KBM-7 (cell line): Measurements from ENCODE around the gene KDM5B.
A peak's percentile ranks its signal among the peaks of the same experiment; 100 is the strongest.
"Not testable (repeated sequence)": the region's sequence is repeated elsewhere in the genome, so short reads cannot be mapped to it uniquely, and the experiment has no call there.

Experiments
- DNase-seq: peaks from one replicate; pipeline ENCODE4 v3.0.0-alpha.2; 2015
- in situ Hi-C: fragments of 300-500 bp; cut with MboI; formaldehyde crosslinking; loops from 2 replicates; pipeline ENCODE4 v1.14.3; 2020; ENCODE audit warnings: low sequenced_read_pairs, low pct_unique_long_range_greater_than_20kb, mixed read lengths

The KDM5B gene

GRCh38 chr1:202807926-202808757, at the start of gene KDM5B:
Gene KDM5B (minus strand): TSS chr1:202808421. CDS start chr1:202808305, 116 bp downstream.
- in situ Hi-C loops = no loop called here

GRCh38 chr1:202857136-202857610, 49.0 kb upstream of the KDM5B start:
- in situ Hi-C loops = no loop called here

More at GRCh38 chr1:202807926-202808757, at the start of gene KDM5B:
- DNase-seq = peak; percentile 61

GRCh38 chr1:202856014-202856413, 47.8 kb upstream of the KDM5B start:
- in situ Hi-C loops = no loop called here
- no peak for DNase-seq

More at GRCh38 chr1:202857136-202857610, 49.0 kb upstream of the KDM5B start:
- no peak for DNase-seq

- DNase-seq = no peak
- in situ Hi-C loops = no loop called here
These were observed 46.6 kb upstream of the KDM5B start for GRCh38 chr1:202854787-202855186.

GRCh38 chr1:202852163-202852904, 44.1 kb upstream of the KDM5B start:
- peak; percentile 74 for DNase-seq
- in situ Hi-C loops = no loop called here

GRCh38 chr1:202850593-202851362, 42.6 kb upstream of the KDM5B start:
- in situ Hi-C loops = no loop called here
- DNase-seq = no peak

- in situ Hi-C loops = no loop called here
- DNase-seq = no peak
These were observed 39.9 kb upstream of the KDM5B start for GRCh38 chr1:202848191-202848542.

GRCh38 chr1:202844935-202845334, 36.7 kb upstream of the KDM5B start:
- DNase-seq = no peak
- in situ Hi-C loops = no loop called here

GRCh38 chr1:202844259-202844658, 36.0 kb upstream of the KDM5B start:
- in situ Hi-C loops = no loop called here
- DNase-seq = no peak

GRCh38 chr1:202843081-202843480, 34.9 kb upstream of the KDM5B start:
- in situ Hi-C loops = no loop called here
- no peak for DNase-seq

- in situ Hi-C loops = no loop called here
These were observed 29.6 kb upstream of the KDM5B start for GRCh38 chr1:202837746-202838262.

GRCh38 chr1:202836623-202837403, 28.6 kb upstream of the KDM5B start:
- peak; percentile 30 for DNase-seq
- in situ Hi-C loops = no loop called here

More at GRCh38 chr1:202837746-202838262, 29.6 kb upstream of the KDM5B start:
- no peak for DNase-seq

GRCh38 chr1:202835548-202836072, 27.4 kb upstream of the KDM5B start:
- in situ Hi-C loops = no loop called here
- DNase-seq = peak; percentile 35

- no peak for DNase-seq
- in situ Hi-C loops = no loop called here
These were observed 26.7 kb upstream of the KDM5B start for GRCh38 chr1:202834771-202835547.

GRCh38 chr1:202831906-202832305, 23.7 kb upstream of the KDM5B start:
- in situ Hi-C loops = no loop called here

GRCh38 chr1:202829223-202829622, 21.0 kb upstream of the KDM5B start:
- in situ Hi-C loops, DNase-seq: not testable (repeated sequence)

More at GRCh38 chr1:202831906-202832305, 23.7 kb upstream of the KDM5B start:
- peak; percentile 75 for DNase-seq

- DNase-seq = no peak
- in situ Hi-C loops = no loop called here
These were observed 17.5 kb upstream of the KDM5B start for GRCh38 chr1:202825748-202826147.
